ENCODE measurements around the gene MYT1. TPM values are rescaled to one million over a fixed set of nuclear protein-coding genes. Genes with fewer than 3 reads are reported as not detected.
"Not testable (repeated sequence)": the region's sequence is repeated elsewhere in the genome, so short reads cannot be mapped to it uniquely, and the experiment has no call there.

Gene MYT1
- total and polyA plus RNA-seq, 2 experiments from 2014 or later = 0.39 to 0.50 TPM

- H3K4me3 ChIP-seq = no peak overlapping the region
- no peaks in the 10 kb centered on the region for H3K36me3 ChIP-seq
- no peaks in the 10 kb centered on the region for H3K9me3 ChIP-seq (ENCODE audit: low read depth)
- H3K27ac ChIP-seq = no peak overlapping the region
- H3K4me1 ChIP-seq (ENCODE audit: low read depth) = no peaks in the 10 kb centered on the region
- DNase-seq (ENCODE audit: low read depth in 1 of 2, low spot score in 1 of 2) = no peak
- no peaks in the 10 kb centered on the region for H3K27me3 ChIP-seq
- TF ChIP-seq, protein P1, sequence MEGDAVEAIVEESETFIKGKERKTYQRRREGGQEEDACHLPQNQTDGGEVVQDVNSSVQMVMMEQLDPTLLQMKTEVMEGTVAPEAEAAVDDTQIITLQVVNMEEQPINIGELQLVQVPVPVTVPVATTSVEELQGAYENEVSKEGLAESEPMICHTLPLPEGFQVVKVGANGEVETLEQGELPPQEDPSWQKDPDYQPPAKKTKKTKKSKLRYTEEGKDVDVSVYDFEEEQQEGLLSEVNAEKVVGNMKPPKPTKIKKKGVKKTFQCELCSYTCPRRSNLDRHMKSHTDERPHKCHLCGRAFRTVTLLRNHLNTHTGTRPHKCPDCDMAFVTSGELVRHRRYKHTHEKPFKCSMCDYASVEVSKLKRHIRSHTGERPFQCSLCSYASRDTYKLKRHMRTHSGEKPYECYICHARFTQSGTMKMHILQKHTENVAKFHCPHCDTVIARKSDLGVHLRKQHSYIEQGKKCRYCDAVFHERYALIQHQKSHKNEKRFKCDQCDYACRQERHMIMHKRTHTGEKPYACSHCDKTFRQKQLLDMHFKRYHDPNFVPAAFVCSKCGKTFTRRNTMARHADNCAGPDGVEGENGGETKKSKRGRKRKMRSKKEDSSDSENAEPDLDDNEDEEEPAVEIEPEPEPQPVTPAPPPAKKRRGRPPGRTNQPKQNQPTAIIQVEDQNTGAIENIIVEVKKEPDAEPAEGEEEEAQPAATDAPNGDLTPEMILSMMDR (IDR thresholded peaks at IDR 0.05; ENCODE audit: low read depth, low read length) = no peak
Observed at GRCh38 chr20:64280460-64280843, 116.2 kb downstream of the MYT1 start.

- H3K4me1 ChIP-seq (ENCODE audit: low read depth) = no peaks in the 10 kb centered on the region
Observed at GRCh38 chr20:64283646-64284045, 119.4 kb downstream of the MYT1 start.

DNA sequence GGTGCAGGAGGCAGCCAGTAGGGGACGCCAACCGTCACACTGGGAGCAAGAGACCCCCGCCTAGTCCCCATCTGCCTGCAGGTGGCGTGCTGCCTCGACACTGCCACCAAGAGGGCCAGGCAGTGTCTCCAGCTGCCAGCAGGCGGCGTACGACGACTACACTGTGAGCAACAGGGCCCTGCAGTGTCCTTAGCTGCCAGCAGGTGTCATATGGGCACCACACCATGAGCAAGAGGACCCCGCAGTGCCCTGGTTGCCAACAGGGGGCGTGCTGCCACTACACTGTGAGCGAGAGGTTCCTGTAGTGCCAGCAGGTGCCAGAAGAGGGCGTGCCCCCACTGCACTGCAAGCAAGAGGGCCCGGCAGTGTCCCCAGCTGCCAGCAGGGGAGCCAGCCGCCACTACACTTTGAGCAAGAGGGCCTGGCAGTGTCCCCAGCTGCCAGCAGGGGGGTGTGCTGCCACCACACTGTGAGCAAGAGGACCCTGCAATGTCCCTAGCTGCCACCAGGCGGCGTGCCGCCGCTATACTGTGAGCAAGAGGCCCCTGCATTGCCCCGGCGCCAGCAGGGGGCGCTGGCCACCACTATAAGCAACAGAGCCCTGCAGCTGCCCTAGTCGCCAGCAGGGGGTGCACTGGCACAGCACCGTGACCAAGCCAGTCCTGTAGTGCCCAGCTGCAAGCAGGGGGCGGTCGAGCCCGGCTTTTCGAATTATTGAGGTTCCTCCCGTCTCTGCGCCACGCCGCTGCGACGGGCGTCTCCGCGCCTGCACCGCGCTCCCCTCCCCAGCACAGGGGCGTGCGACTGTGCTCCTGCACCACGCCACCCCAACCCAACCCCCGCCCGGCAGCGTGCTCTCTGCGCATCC, 121.6 kb downstream of the MYT1 start:
- TF ChIP-seq, protein P1 (IDR thresholded peaks at IDR 0.05; ENCODE audit: low read depth, low read length) = peak; percentile 64
- H3K4me1 ChIP-seq (ENCODE audit: low read depth); H3K36me3 ChIP-seq; H3K27me3 ChIP-seq; H3K9me3 ChIP-seq (ENCODE audit: low read depth); H3K4me3 ChIP-seq; H3K27ac ChIP-seq: not testable (repeated sequence)
- DNase-seq (ENCODE audit: low read depth in 1 of 2, low spot score in 1 of 2) = peak in 1 of 2 donors; percentile 52

More at GRCh38 chr20:64283646-64284045, 119.4 kb downstream of the MYT1 start:
- H3K9me3 ChIP-seq (ENCODE audit: low read depth) = no peaks in the 10 kb centered on the region
- no peak overlapping the region for H3K27ac ChIP-seq
- TF ChIP-seq, protein P1 (IDR thresholded peaks at IDR 0.05; ENCODE audit: low read depth, low read length) = no peak
- H3K4me3 ChIP-seq = no peak overlapping the region
- H3K36me3 ChIP-seq = no peaks in the 10 kb centered on the region
- no peak for DNase-seq (ENCODE audit: low read depth in 1 of 2, low spot score in 1 of 2)
- H3K27me3 ChIP-seq = no peaks in the 10 kb centered on the region

GRCh38 chr20:64286447-64287263, 122.4 kb downstream of the MYT1 start:
- H3K27me3 ChIP-seq; H3K27ac ChIP-seq; H3K4me3 ChIP-seq; H3K36me3 ChIP-seq; H3K4me1 ChIP-seq (ENCODE audit: low read depth); H3K9me3 ChIP-seq (ENCODE audit: low read depth): not testable (repeated sequence)
- DNase-seq (ENCODE audit: low read depth in 1 of 2, low spot score in 1 of 2) = peak in 1 of 2 donors; percentile 3

DNA sequence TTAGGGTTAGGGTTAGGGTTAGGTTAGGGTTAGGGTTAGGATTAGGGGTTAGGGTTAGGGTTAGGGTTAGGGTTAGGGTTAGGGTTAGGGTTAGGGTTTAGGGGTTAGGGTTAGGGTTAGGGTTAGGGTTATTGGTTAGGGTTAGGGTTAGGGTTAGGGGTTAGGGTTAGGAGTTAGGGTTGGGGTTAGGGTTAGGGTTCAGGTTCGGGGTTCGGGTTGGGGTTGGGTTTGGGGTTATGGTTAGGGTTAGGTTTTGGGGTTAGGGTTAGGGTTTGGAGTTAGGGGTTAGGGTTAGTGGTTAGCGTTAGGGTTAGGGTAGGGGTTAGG, 123.0 kb downstream of the MYT1 start:
- H3K36me3 ChIP-seq; H3K9me3 ChIP-seq (ENCODE audit: low read depth); H3K27me3 ChIP-seq; DNase-seq (ENCODE audit: low read depth in 1 of 2, low spot score in 1 of 2); H3K4me3 ChIP-seq; H3K4me1 ChIP-seq (ENCODE audit: low read depth); H3K27ac ChIP-seq: not testable (repeated sequence)

Other genes starting within 250 kb of the MYT1 start
- 40.2 and 53.5 TPM in 2 replicates for gene UCKL1, start 208.0 kb upstream of the MYT1 start, total RNA-seq
- gene UCKL1, start 208.0 kb upstream of the MYT1 start, polyA plus RNA-seq = 84.2 and 96.3 TPM in 2 replicates
- 41.6 and 45.8 TPM in 2 replicates for gene ZNF512B, start 194.5 kb upstream of the MYT1 start, total RNA-seq
- gene ZNF512B, start 194.5 kb upstream of the MYT1 start, polyA plus RNA-seq = 13.7 and 15.3 TPM in 2 replicates
- gene SAMD10, start 184.8 kb upstream of the MYT1 start, total RNA-seq = 20.3 and 20.8 TPM in 2 replicates
- 22.6 and 36.5 TPM in 2 replicates for gene SAMD10, start 184.8 kb upstream of the MYT1 start, polyA plus RNA-seq
- gene PRPF6, start 183.3 kb upstream of the MYT1 start, total RNA-seq = 62.6 and 67.6 TPM in 2 replicates
- gene PRPF6, start 183.3 kb upstream of the MYT1 start, polyA plus RNA-seq = 73.5 and 78.7 TPM in 2 replicates
- gene C20orf204, start 128.3 kb upstream of the MYT1 start, total RNA-seq = 0.88 and 2.2 TPM in 2 replicates
- gene C20orf204, start 128.3 kb upstream of the MYT1 start, polyA plus RNA-seq = 0.35 and 0.76 TPM in 2 replicates
- 0.06 and 0.14 TPM in 2 replicates for gene SOX18, start 114.8 kb upstream of the MYT1 start, total RNA-seq
- 3.5 TPM in 1 of 2 replicates, not detected in the other for gene SOX18, start 114.8 kb upstream of the MYT1 start, polyA plus RNA-seq
- 96.0 and 97.3 TPM in 2 replicates for gene TCEA2, start 101.3 kb upstream of the MYT1 start, total RNA-seq
- gene TCEA2, start 101.3 kb upstream of the MYT1 start, polyA plus RNA-seq = 157 and 169 TPM in 2 replicates
- gene RGS19, start 84.9 kb upstream of the MYT1 start, total RNA-seq = 12.3 and 14.1 TPM in 2 replicates
- gene RGS19, start 84.9 kb upstream of the MYT1 start, polyA plus RNA-seq = 9.0 and 12.9 TPM in 2 replicates
- gene OPRL1, start 84.4 kb upstream of the MYT1 start, total RNA-seq = 5.3 and 9.6 TPM in 2 replicates
- 2.1 and 2.9 TPM in 2 replicates for gene OPRL1, start 84.4 kb upstream of the MYT1 start, polyA plus RNA-seq
- 0.21 and 5.6 TPM in 2 replicates for gene LKAAEAR1, start 80.1 kb upstream of the MYT1 start, total RNA-seq
- 0.47 and 2.2 TPM in 2 replicates for gene LKAAEAR1, start 80.1 kb upstream of the MYT1 start, polyA plus RNA-seq
- gene NPBWR2, start 56.9 kb upstream of the MYT1 start, total RNA-seq = not detected in 2 replicates
- gene NPBWR2, start 56.9 kb upstream of the MYT1 start, polyA plus RNA-seq = not detected in 2 replicates
- 157 and 186 TPM in 2 replicates for gene PCMTD2, start 91.3 kb downstream of the MYT1 start, total RNA-seq
- gene PCMTD2, start 91.3 kb downstream of the MYT1 start, polyA plus RNA-seq = 50.4 and 51.0 TPM in 2 replicates